MCF 10A (cell line): Measurements from ENCODE around the gene ANXA8. TPM values are rescaled to one million over a fixed set of nuclear protein-coding genes. Genes with fewer than 3 reads are reported as not detected.
"Not testable (repeated sequence)": the region's sequence is repeated elsewhere in the genome, so short reads cannot be mapped to it uniquely, and the experiment has no call there.

Experiments
- BruUV-seq: library from RNA; stranded (reverse); fragments of 400-500 nt; replicated peaks from 2 replicates; lab custom pipeline; 2021; lab: Mats Ljungman, UMichigan
- CTCF ChIA-PET: fragments of 300-600 bp; sonication (Branson Sonifier 250); formaldehyde crosslinking; extraction: SDS; loops from one replicate; lab custom pipeline; 2021; ENCODE audit warnings: antibody characterized with exemption, inconsistent platforms; lab: Yijun Ruan, JAX
- POLR2A ChIA-PET: fragments of 300-600, 350-650 bp; sonication (Branson Sonifier 250); formaldehyde crosslinking; extraction: SDS; loops from one replicate; lab custom pipeline; 2020; ENCODE audit warnings: antibody characterized with exemption, inconsistent platforms; lab: Yijun Ruan, JAX
- DNase-seq: peaks from one replicate; pipeline ENCODE4 v3.0.0-alpha.2; 2018; ENCODE audit not compliant: unreplicated experiment
- H3K27ac Mint-ChIP-seq: one replicate; pipeline ENCODE4 v1.8.0; 2022; ENCODE audit warnings: mild to moderate bottlenecking, low read depth, mixed read lengths; ENCODE audit not compliant: unreplicated experiment
- H3K27me3 Mint-ChIP-seq: one replicate; pipeline ENCODE4 v1.8.0; 2022; ENCODE audit warnings: mixed read lengths; ENCODE audit not compliant: insufficient read depth, unreplicated experiment
- H3K36me3 Mint-ChIP-seq: one replicate; pipeline ENCODE4 v1.8.0; 2022; ENCODE audit warnings: mild to moderate bottlenecking, moderate library complexity, mixed read lengths; ENCODE audit not compliant: insufficient read depth, unreplicated experiment
- H3K4me1 Mint-ChIP-seq: one replicate; pipeline ENCODE4 v1.8.0; 2022; ENCODE audit warnings: mixed read lengths; ENCODE audit not compliant: insufficient read depth, unreplicated experiment
- H3K4me3 Mint-ChIP-seq: one replicate; pipeline ENCODE4 v1.8.0; 2022; ENCODE audit warnings: mild to moderate bottlenecking, moderate library complexity, mixed read lengths; ENCODE audit not compliant: unreplicated experiment
- H3K9me3 Mint-ChIP-seq: one replicate; pipeline ENCODE4 v1.8.0; 2022; ENCODE audit warnings: mixed read lengths; ENCODE audit not compliant: unreplicated experiment
- intact Hi-C: fragments of 100-400 bp; cut with micrococcal nuclease; formaldehyde crosslinking; loops from 2 replicates; pipeline ENCODE4 v1.14.1; 2022
- total RNA-seq: library from RNA; stranded (reverse); gene quantifications from 2 replicates; pipeline ENCODE4 v1.2.3, GENCODE V29; 2022
- TF ChIP-seq, protein P1 (sequence below): fragments of 200-600 bp; IDR thresholded peaks from one replicate; pipeline ENCODE4 v1.8.0; 2022; ENCODE audit warnings: antibody characterized with exemption, mild to moderate bottlenecking; ENCODE audit not compliant: unreplicated experiment

ANXA8 gene
- total RNA-seq, 1 experiment from 2014 or later: 103 TPM

DNA sequence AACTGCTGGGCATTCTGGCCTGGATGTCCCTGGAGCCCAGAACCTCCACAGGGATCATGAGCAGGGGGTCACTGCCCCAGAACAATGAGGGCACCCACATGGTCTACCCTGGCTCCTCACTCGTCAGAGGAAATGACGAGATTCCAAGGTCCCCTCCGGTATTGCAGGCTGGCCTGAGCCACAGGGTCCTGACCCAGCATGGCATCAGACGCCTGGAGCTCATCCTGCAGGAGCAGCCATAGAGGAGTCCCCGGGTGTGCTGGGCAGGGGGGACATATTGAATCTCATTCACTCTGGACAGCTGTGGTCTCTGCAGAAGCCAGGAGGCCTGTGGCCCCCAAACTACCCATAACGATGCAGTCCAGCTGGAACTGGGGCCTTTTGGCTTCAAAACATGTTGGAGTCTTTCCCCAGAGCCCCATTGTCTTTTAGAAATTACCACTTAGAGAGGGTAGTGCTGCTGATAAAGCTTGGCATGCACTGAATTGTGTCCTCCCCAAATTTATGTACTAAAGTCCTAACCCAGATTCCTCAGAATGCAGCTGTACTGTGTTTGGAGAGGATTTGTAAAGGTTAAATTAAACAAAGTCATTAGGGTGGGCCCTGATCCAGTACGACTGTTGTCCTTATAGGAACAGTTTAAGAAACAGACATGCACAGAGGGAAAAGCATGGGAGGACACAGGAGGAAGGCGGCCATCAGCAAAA is 27.7 kb downstream of the ANXA8 start:
- no peaks in the 10 kb centered on the region for H3K36me3 Mint-ChIP-seq
- POLR2A ChIA-PET: no interaction called here
- CTCF ChIA-PET: no interaction called here
- TF ChIP-seq, protein P1, sequence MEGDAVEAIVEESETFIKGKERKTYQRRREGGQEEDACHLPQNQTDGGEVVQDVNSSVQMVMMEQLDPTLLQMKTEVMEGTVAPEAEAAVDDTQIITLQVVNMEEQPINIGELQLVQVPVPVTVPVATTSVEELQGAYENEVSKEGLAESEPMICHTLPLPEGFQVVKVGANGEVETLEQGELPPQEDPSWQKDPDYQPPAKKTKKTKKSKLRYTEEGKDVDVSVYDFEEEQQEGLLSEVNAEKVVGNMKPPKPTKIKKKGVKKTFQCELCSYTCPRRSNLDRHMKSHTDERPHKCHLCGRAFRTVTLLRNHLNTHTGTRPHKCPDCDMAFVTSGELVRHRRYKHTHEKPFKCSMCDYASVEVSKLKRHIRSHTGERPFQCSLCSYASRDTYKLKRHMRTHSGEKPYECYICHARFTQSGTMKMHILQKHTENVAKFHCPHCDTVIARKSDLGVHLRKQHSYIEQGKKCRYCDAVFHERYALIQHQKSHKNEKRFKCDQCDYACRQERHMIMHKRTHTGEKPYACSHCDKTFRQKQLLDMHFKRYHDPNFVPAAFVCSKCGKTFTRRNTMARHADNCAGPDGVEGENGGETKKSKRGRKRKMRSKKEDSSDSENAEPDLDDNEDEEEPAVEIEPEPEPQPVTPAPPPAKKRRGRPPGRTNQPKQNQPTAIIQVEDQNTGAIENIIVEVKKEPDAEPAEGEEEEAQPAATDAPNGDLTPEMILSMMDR: no peak
- no peak for DNase-seq
- no peak overlapping the region for H3K27ac Mint-ChIP-seq
- peaks cover 17% of the 10 kb centered on the region for H3K27me3 Mint-ChIP-seq
- no TSS peak for BruUV-seq
- H3K4me3 Mint-ChIP-seq: no peak overlapping the region
- H3K9me3 Mint-ChIP-seq: no peaks in the 10 kb centered on the region
- H3K4me1 Mint-ChIP-seq: peaks cover 23% of the 10 kb centered on the region
- intact Hi-C loops: no loop called here

DNA sequence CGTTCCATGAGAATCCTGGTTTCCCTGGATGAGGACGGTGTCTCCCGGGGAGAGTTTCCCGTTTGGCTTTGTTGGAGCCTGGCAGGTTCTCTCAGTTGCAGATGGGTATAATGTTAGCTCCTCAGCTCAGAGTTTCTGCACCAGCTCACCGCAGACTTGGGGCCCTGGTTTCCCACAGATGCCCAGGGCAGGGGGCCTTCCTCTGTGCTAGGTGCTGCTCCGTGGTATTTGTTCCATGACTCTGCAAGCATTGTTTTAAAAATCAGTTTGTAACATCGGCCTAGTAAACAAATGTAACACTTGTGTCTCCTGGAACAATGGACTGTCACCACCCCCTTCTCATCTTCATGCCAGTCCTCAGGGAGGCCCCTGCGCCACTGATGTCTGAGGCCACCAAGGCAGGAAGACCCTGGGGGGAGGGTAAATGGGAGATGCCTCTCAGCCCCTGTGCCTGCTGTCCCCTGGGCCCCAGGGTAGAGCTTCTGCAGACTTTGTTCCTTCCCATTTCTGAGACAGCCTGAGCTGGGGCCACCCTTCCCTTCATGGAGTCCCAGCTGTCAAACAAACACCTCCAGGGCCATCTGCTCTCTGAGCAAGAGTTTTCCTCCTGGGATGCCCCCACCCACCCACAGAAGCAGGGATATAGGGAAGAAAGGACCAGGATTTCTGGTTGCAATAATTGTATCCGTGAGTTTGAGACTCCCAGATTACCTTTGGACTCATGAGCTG is 28.4 kb downstream of the ANXA8 start:
- POLR2A ChIA-PET: interaction anchor here (0.9 kb wide), 1 partner anchor 33 kb away, joined by 4 read pairs; no protein-coding TSS in a partner anchor
- DNase-seq, H3K9me3 Mint-ChIP-seq, H3K4me3 Mint-ChIP-seq, intact Hi-C loops, BruUV-seq, H3K36me3 Mint-ChIP-seq, H3K27ac Mint-ChIP-seq: not testable (repeated sequence)
- peaks cover 19% of the 10 kb centered on the region for H3K4me1 Mint-ChIP-seq
- CTCF ChIA-PET: interaction anchor here (2.0 to 2.4 kb wide), 2 partner anchors 17 to 431 kb away, joined by 11 read pairs; no protein-coding TSS in a partner anchor
- H3K27me3 Mint-ChIP-seq: peaks cover 17% of the 10 kb centered on the region

DNA sequence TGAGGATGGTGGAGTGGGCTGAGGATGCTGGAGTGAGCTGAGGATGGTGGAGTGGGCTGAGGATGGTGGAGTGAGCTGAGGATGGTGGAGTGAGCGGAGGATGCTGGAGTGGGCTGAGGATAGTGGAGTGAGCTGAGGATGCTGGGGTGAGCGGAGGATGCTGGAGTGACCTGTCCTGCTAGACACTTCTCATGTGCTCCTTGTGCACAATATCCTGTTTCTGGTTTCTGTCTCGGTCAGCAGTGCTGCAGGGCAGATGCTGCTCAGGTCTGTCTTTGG is 29.2 kb downstream of the ANXA8 start:
- ChIA-PET CTCF (interaction anchor here (0.6 to 2.4 kb wide), 3 partner anchors 16 to 430 kb away, joined by 3 to 11 read pairs (median 11); partner anchors contain the start of gene ANXA8), POLR2A (no interaction called here)
- Mint-ChIP-seq H3K36me3 (no peaks in the 10 kb centered on the region), H3K9me3 (no peaks in the 10 kb centered on the region), H3K27me3 (peaks cover 17% of the 10 kb centered on the region), H3K27ac (no peak overlapping the region), H3K4me1 (peaks cover 19% of the 10 kb centered on the region), H3K4me3 (no peak overlapping the region)
- intact Hi-C loops: no loop called here
- DNase-seq: no peak
- no TSS peak for BruUV-seq
- TF ChIP-seq, protein P1: no peak

DNA sequence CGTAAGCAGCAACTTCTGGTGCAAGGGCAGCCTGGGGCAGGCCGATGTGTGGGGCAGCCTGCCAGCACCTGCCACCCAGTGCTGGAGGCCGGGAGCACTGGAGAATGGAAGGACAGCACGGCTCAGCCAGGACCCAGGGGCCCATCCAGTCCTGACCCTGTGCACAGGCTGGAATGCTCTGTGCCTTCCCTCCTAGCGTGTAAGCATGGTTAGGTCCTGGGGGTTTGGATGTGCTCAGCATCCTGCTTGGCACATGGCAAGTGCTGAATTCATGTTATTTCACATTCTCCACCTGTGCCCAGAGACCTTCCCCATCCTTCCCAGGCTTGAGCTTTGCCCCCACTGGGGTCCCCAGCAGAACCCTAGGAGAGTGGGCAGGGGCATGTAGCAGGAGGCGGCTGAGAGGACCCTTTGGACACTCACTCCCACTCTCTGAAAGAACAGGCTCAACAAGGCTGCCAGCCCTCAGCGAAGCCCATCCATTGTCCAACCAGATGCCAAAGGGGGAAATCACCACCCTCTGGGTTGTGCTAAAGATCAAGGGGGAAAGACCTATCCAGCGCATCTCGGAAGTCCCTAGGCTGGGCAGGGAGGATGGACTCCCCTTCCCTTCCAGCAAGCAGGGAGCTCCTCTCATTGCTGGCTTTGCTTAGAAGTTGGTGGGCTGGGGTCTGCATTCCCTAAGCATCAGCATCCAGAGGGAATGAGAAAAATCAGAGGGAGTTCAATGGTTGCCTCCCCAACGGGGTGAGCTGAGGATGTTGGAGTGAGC is 29.7 kb downstream of the ANXA8 start:
- Mint-ChIP-seq H3K27me3 (peaks cover 17% of the 10 kb centered on the region), H3K9me3 (no peaks in the 10 kb centered on the region), H3K4me1 (peaks cover 19% of the 10 kb centered on the region), H3K36me3 (no peaks in the 10 kb centered on the region), H3K27ac (no peak overlapping the region), H3K4me3 (no peak overlapping the region)
- TF ChIP-seq, protein P1: no peak
- ChIA-PET CTCF (interaction anchor here (0.6 to 2.4 kb wide), 3 partner anchors 15 to 430 kb away, joined by 3 to 11 read pairs (median 11); partner anchors contain the start of gene ANXA8), POLR2A (no interaction called here)
- no peak for DNase-seq
- intact Hi-C loops: no loop called here
- no TSS peak for BruUV-seq
